Measurements from ENCODE around the gene SPDYE5.
"Not testable (repeated sequence)": the region's sequence is repeated elsewhere in the genome, so short reads cannot be mapped to it uniquely, and the experiment has no call there.

GRCh38 chr7:75458034-75458433, 34.1 kb upstream of the SPDYE5 start:
- TF ChIP-seq EP300 (IDR thresholded peaks at IDR 0.05; ENCODE audit: low read depth); CTCF (IDR thresholded peaks at IDR 0.05); POLR2A (IDR thresholded peaks at IDR 0.05); POLR2AphosphoS5 (IDR thresholded peaks at IDR 0.05): not testable (repeated sequence)

Data from transverse colon (tissue), 4 donors.